GM18517 (cell line): ENCODE measurements around the gene FBXO47.
"Not testable (repeated sequence)": the region's sequence is repeated elsewhere in the genome, so short reads cannot be mapped to it uniquely, and the experiment has no call there.

Experiments used
- ATAC-seq: cut with Tn5 transposase; IDR thresholded peaks from one replicate; pipeline ENCODE4 v1.9.1; 2021; ENCODE audit warnings: mild to moderate bottlenecking, moderate library complexity; ENCODE audit not compliant: unreplicated experiment

FBXO47 gene

GRCh38 chr17:38922538-38923297, 44.5 kb downstream of the FBXO47 start:
- ATAC-seq, result no peak

- no peak for ATAC-seq
Measured at GRCh38 chr17:38921756-38922411, 45.3 kb downstream of the FBXO47 start.

GRCh38 chr17:38920374-38921291, 46.6 kb downstream of the FBXO47 start:
- ATAC-seq, result no peak

- ATAC-seq, result no peak
Measured at GRCh38 chr17:38919316-38920078, 47.7 kb downstream of the FBXO47 start.

GRCh38 chr17:38918916-38919315, 48.3 kb downstream of the FBXO47 start:
- no peak for ATAC-seq

GRCh38 chr17:38918129-38918913, 48.9 kb downstream of the FBXO47 start:
- ATAC-seq, result no peak

GRCh38 chr17:38917259-38917658, 49.9 kb downstream of the FBXO47 start:
- no peak for ATAC-seq

- ATAC-seq, result no peak
Measured at GRCh38 chr17:38916771-38917170, 50.4 kb downstream of the FBXO47 start.

GRCh38 chr17:38915639-38915995, 51.6 kb downstream of the FBXO47 start:
- no peak for ATAC-seq

GRCh38 chr17:38914741-38915638, 52.2 kb downstream of the FBXO47 start:
- no peak for ATAC-seq

GRCh38 chr17:38912221-38912813, 54.9 kb downstream of the FBXO47 start:
- no peak for ATAC-seq

GRCh38 chr17:38911731-38912081, 55.5 kb downstream of the FBXO47 start:
- not testable (repeated sequence) for ATAC-seq

GRCh38 chr17:38911081-38911730, 56.0 kb downstream of the FBXO47 start:
- no peak for ATAC-seq

- ATAC-seq, result no peak
Measured at GRCh38 chr17:38910325-38910724, 56.9 kb downstream of the FBXO47 start.

GRCh38 chr17:38908676-38909181, 58.5 kb downstream of the FBXO47 start:
- ATAC-seq, result no peak

GRCh38 chr17:38907930-38908675, 59.1 kb downstream of the FBXO47 start:
- no peak for ATAC-seq
